ENCODE results near the gene ATP5PO. TPM values are rescaled to one million over a fixed set of nuclear protein-coding genes. Genes with fewer than 3 reads are reported as not detected.

The ATP5PO gene
- total and polyA plus RNA-seq, 2 of the 8 experiments (the other 6 are each of a cell fraction or from before 2014, with no cell fraction given), result 251 to 267 TPM

DNA sequence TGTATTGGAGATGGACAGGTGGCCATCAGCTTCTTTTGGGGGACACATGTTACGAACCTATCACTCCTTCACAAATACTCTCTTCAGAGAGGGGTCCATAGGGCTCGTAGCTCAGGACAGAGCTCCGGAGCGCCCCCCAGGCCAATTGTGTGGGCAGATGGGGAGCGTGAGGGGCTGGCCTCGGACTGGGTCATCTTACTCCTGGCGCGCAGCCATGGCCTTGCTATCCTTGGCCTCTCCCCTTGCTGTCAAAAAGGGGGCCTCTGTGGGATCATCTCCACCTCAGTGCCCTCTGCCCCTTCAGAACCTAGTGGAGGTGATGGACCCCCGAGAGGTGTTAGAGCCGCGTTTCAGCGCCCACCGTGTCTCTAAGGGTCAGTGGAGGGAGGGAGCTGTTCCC, 35.0 kb downstream of the ATP5PO start:
- Histone ChIP-seq H3K14ac (ENCODE audit: insufficient read length) (no peak overlapping the region), H3K9ac (replicated peaks in 1 of 4; ENCODE audit: extremely low read depth in 1 of 4, low read depth in 3 of 4, low read length in 3 of 4) (no peak overlapping the region), H3K4me2 (ENCODE audit: insufficient read depth in 1 of 2, low read depth in 2 of 2, low read length in 2 of 2) (no peak overlapping the region), H3K4me1 (replicated peaks in 1 of 4; ENCODE audit: control insufficient read depth in 3 of 4, insufficient read depth in 4 of 4, low read length in 3 of 4) (peaks cover 0 to 6% (median 4%) of the 10 kb centered on the region in 4 experiments; a peak in 2 of 7 replicates), H2BK120ac (replicated peaks; ENCODE audit: low read depth, low read length) (no peak overlapping the region), H2BK15ac (ENCODE audit: low read length) (no peak overlapping the region), H4K5ac (ENCODE audit: insufficient read length, low read depth, low read length) (no peak overlapping the region), H2AFZ (ENCODE audit: low read length) (no peak overlapping the region), H3K18ac (ENCODE audit: extremely low read depth, low read length) (no peak overlapping the region), H2BK5ac (ENCODE audit: low read depth, low read length) (no peak overlapping the region), H4K91ac (replicated peaks; ENCODE audit: insufficient read length, low read length) (no peak overlapping the region), H2BK20ac (ENCODE audit: low read length) (no peak overlapping the region), H3K56ac (replicated peaks; ENCODE audit: insufficient read length, low read depth, low read length) (no peak overlapping the region), H3K27ac (ENCODE audit: low read depth, low read length) (no peak overlapping the region), H2BK12ac (ENCODE audit: low read depth, low read length) (no peak overlapping the region), H4K8ac (ENCODE audit: extremely low read depth, insufficient read depth, low read length) (no peak overlapping the region), H2AK5ac (ENCODE audit: low read depth, low read length) (no peak overlapping the region), H3K4ac (replicated peaks; ENCODE audit: insufficient read length, low read depth, low read length) (no peak overlapping the region), H3K79me1 (ENCODE audit: low read depth, low read length) (no peaks in the 10 kb centered on the region), H3K23ac (ENCODE audit: insufficient read length) (no peak overlapping the region), H3K27me3 (replicated peaks in 1 of 4; ENCODE audit: control insufficient read depth in 3 of 4, extremely low read depth in 1 of 4, insufficient read depth in 3 of 4, low read length in 3 of 4) (no peaks in the 10 kb centered on the region), H3K23me2 (ENCODE audit: low read depth, low read length) (no peaks in the 10 kb centered on the region; the same call in 1 of the 2 replicates), H4K20me1 (replicated peaks in 1 of 2; ENCODE audit: control insufficient read depth in 1 of 2, insufficient read depth in 2 of 2, low read length in 2 of 2) (no peaks in the 10 kb centered on the region), H3K36me3 (ENCODE audit: control insufficient read depth in 2 of 4, insufficient read depth in 4 of 4, low read length in 3 of 4) (no peaks in the 10 kb centered on the region), H3K9me3 (ENCODE audit: insufficient read depth in 2 of 2, low read depth in 1 of 2, low read length in 1 of 2) (no peaks in the 10 kb centered on the region), H3K4me3 (ENCODE audit: extremely low read depth in 1 of 4, insufficient read depth in 2 of 4, low read depth in 3 of 4, low read length in 4 of 4) (no peak overlapping the region), H3K79me2 (ENCODE audit: control insufficient read depth in 1 of 2, insufficient read depth in 2 of 2, low read length in 2 of 2) (no peaks in the 10 kb centered on the region)
- no peak for FAIRE-seq
- CTCF ChIA-PET (ENCODE audit: partially characterized antibody), result interaction anchor here (1.0 to 2.1 kb wide), 2 partner anchors 14 to 21 kb away, joined by 3 to 9 read pairs; no protein-coding TSS in a partner anchor
- 90% methylated on average over 13 of the region's 13 CpGs; no CpG with 5 or more reads in 1 of the 2 experiments for WGBS, 2 experiments (ENCODE audit: extremely low coverage in 1 of 2, insufficient coverage in 1 of 2, insufficient read length in 1 of 2, insufficient replicate concordance in 2 of 2, low coverage in 1 of 2, low lambda C conversion rate in 2 of 2, missing lambda C conversion rate in 1 of 2)
- TF ChIP-seq NANOG (IDR thresholded peaks at IDR 0.05; ENCODE audit: insufficient read depth, low read depth, low read length, poor library complexity, severe bottlenecking), result no peak
- no peak for TF ChIP-seq TAF1 (IDR thresholded peaks at IDR 0.05; ENCODE audit: low read depth, low read length)
- TF ChIP-seq SAP30 (IDR thresholded peaks at IDR 0.05; ENCODE audit: insufficient read depth, insufficient replicate concordance, low read length), result no peak
- POLR2A ChIA-PET (ENCODE audit: partially characterized antibody), result no interaction called here
- DNase-seq (ENCODE audit: low read depth in 1 of 2, low spot score in 2 of 2), result no peak
